OCI-LY7 (cell line): ENCODE data around the gene SAP30BP. TPM values are rescaled to one million over a fixed set of nuclear protein-coding genes. Genes with fewer than 3 reads are reported as not detected.

Experiments used
- BruUV-seq: library from RNA; stranded (reverse); fragments of 400-500 nt; replicated peaks from 2 replicates; lab custom pipeline; 2021; lab: Mats Ljungman, UMichigan
- CTCF ChIA-PET: fragments of 300-600 bp; sonication (Branson Sonifier 250); formaldehyde crosslinking; loops from one replicate; lab custom pipeline; 2022; ENCODE audit warnings: antibody characterized with exemption; ENCODE audit not compliant: unreplicated experiment; lab: Charles Lee
- POLR2A ChIA-PET: fragments of 300-600 bp; sonication (Branson Sonifier 250); formaldehyde crosslinking; loops from one replicate; lab custom pipeline; 2022; ENCODE audit warnings: antibody characterized with exemption; lab: Charles Lee
- DNase-seq: peaks from one replicate; pipeline ENCODE4 v3.0.0-alpha.2; 2015; ENCODE audit warnings: low spot score
- H2AFZ ChIP-seq: fragments of 200-600 bp; sonication (generic), shearing (Covaris generic); 2 replicates; pipeline ENCODE4 v1.6.1; 2014; ENCODE audit warnings: mild to moderate bottlenecking, antibody characterized with exemption, low read length, moderate library complexity
- H3K27ac ChIP-seq: fragments of 200-600 bp; sonication (generic); 2 replicates; pipeline ENCODE4 v1.5.1; 2014; ENCODE audit warnings: mixed run types, low read depth, mild to moderate bottlenecking, moderate library complexity, low read length, inconsistent platforms; ENCODE audit not compliant: poor library complexity, severe bottlenecking
- H3K36me3 ChIP-seq: fragments of 200-600 bp; sonication (generic); 2 replicates; pipeline ENCODE4 v1.6.1; 2014; ENCODE audit warnings: mild to moderate bottlenecking, antibody characterized with exemption, low read length, moderate library complexity, mixed read lengths; ENCODE audit not compliant: insufficient read depth
- H3K4me1 ChIP-seq: fragments of 200-600 bp; sonication (generic); 2 replicates; pipeline ENCODE4 v1.5.1; 2014; ENCODE audit warnings: mild to moderate bottlenecking, low read length; ENCODE audit not compliant: insufficient read depth, poor library complexity, severe bottlenecking
- H3K4me2 ChIP-seq: fragments of 200-600 bp; sonication (generic); 2 replicates; pipeline ENCODE4 v1.6.1; 2014; ENCODE audit warnings: mild to moderate bottlenecking, low read length
- H3K4me3 ChIP-seq: fragments of 200-600 bp; sonication (generic); 2 replicates; pipeline ENCODE4 v1.5.1; 2014; ENCODE audit warnings: mild to moderate bottlenecking, low read depth, low read length; ENCODE audit not compliant: poor library complexity, severe bottlenecking
- H3K79me2 ChIP-seq: fragments of 200-600 bp; sonication (generic); 2 replicates; pipeline ENCODE4 v1.6.1; 2016; ENCODE audit warnings: low read depth, mild to moderate bottlenecking, low read length, moderate library complexity, mixed read lengths; ENCODE audit not compliant: insufficient read depth
- H3K9me2 ChIP-seq: fragments of 200-600 bp; sonication (generic); 2 replicates; pipeline ENCODE4 v1.6.1; 2016; ENCODE audit warnings: mild to moderate bottlenecking, low read length, mixed read lengths; ENCODE audit not compliant: insufficient read depth
- H3K9me3 ChIP-seq: fragments of 200-600 bp; sonication (generic); 2 replicates; pipeline ENCODE4 v1.6.1; 2014; ENCODE audit warnings: mild to moderate bottlenecking, mixed run types, low read length, mixed read lengths
- H4K20me1 ChIP-seq: fragments of 200-600 bp; sonication (generic); 2 replicates; pipeline ENCODE4 v1.6.1; 2014; ENCODE audit warnings: mild to moderate bottlenecking, antibody characterized with exemption, low read length, moderate library complexity, mixed read lengths; ENCODE audit not compliant: insufficient read depth
- CTCF ChIP-seq: fragments of 200-600 bp; sonication (generic); conservative IDR thresholded peaks from 2 replicates; pipeline ENCODE4 v1.5.1; 2014; ENCODE audit warnings: mild to moderate bottlenecking, antibody characterized with exemption, low read length, moderate library complexity, mixed read lengths
- EZH2phosphoT487 ChIP-seq: fragments of 200-600 bp; sonication (generic); IDR thresholded peaks from 2 replicates; pipeline ENCODE4 v1.6.1; 2018; ENCODE audit warnings: low read depth, borderline replicate concordance, mild to moderate bottlenecking, mixed run types, antibody characterized with exemption, low read length, moderate library complexity, mixed read lengths
- intact Hi-C: fragments of 100-400 bp; cut with micrococcal nuclease; formaldehyde crosslinking; loops from one replicate; pipeline ENCODE4 v1.10.0; 2022; ENCODE audit not compliant: unreplicated experiment
- total RNA-seq, 2 experiments: library from RNA; depleted of rRNA in 1 of 2; stranded (reverse); fragments of >200 nt in 1 of 2; shearing (Covaris generic) in 1 of 2; gene quantifications; 2 replicates each; pipeline ENCODE4 v1.2.3, GENCODE V29; 2014 to 2022

SAP30BP gene
- total RNA-seq, 2 experiments from 2014 or later = 127 to 187 TPM

GRCh38 chr17:75721463-75722011, 54.4 kb downstream of the SAP30BP start:
- CTCF ChIA-PET = interaction anchor here (0.6 to 1.3 kb wide), 4 partner anchors 16 to 708 kb away, joined by 3 to 4 read pairs (median 4); partner anchors contain the start of gene SMIM5
- peaks cover 7% of the 10 kb centered on the region for H3K4me1 ChIP-seq
- no peak for TF ChIP-seq CTCF
- TF ChIP-seq EZH2phosphoT487 = no peak
- H3K4me3 ChIP-seq = peak overlapping the region; percentile 8
- no peaks in the 10 kb centered on the region for H3K9me2 ChIP-seq
- no peaks in the 10 kb centered on the region for H3K36me3 ChIP-seq
- no TSS peak for BruUV-seq
- intact Hi-C loops = no loop called here
- H3K4me2 ChIP-seq = peak overlapping the region; percentile 52
- no peak overlapping the region for H2AFZ ChIP-seq
- POLR2A ChIA-PET = no interaction called here
- H3K27ac ChIP-seq = no peak overlapping the region
- no peaks in the 10 kb centered on the region for H4K20me1 ChIP-seq
- no peak for DNase-seq
- no peaks in the 10 kb centered on the region for H3K79me2 ChIP-seq
- H3K9me3 ChIP-seq = no peaks in the 10 kb centered on the region

- no peaks in the 10 kb centered on the region for H4K20me1 ChIP-seq
- ChIA-PET POLR2A (no interaction called here), CTCF (interaction anchor here (0.6 to 1.3 kb wide), 4 partner anchors 9 to 708 kb away, joined by 3 to 4 read pairs (median 4); partner anchors contain the start of gene SMIM5)
- no peak overlapping the region for H2AFZ ChIP-seq
- H3K4me3 ChIP-seq = no peak overlapping the region
- no peak for DNase-seq
- H3K9me2 ChIP-seq = no peaks in the 10 kb centered on the region
- no peaks in the 10 kb centered on the region for H3K36me3 ChIP-seq
- H3K27ac ChIP-seq = no peak overlapping the region
- no peak for TF ChIP-seq CTCF
- BruUV-seq = no TSS peak
- no peaks in the 10 kb centered on the region for H3K9me3 ChIP-seq
- intact Hi-C loops = no loop called here
- no peaks in the 10 kb centered on the region for H3K79me2 ChIP-seq
- peaks cover 7% of the 10 kb centered on the region for H3K4me1 ChIP-seq
- H3K4me2 ChIP-seq = no peak overlapping the region
Measured at GRCh38 chr17:75722076-75722475, 54.9 kb downstream of the SAP30BP start.

GRCh38 chr17:75722542-75723095, 55.5 kb downstream of the SAP30BP start:
- H3K4me3 ChIP-seq = no peak overlapping the region
- POLR2A ChIA-PET = no interaction called here
- CTCF ChIA-PET = interaction anchor here (0.6 kb wide), 1 partner anchor 9 kb away, joined by 3 read pairs; no protein-coding TSS in a partner anchor
- no peaks in the 10 kb centered on the region for H3K36me3 ChIP-seq
- no peaks in the 10 kb centered on the region for H4K20me1 ChIP-seq
- H2AFZ ChIP-seq = no peak overlapping the region
- BruUV-seq = no TSS peak
- no peaks in the 10 kb centered on the region for H3K9me3 ChIP-seq
- H3K4me2 ChIP-seq = no peak overlapping the region
- H3K79me2 ChIP-seq = no peaks in the 10 kb centered on the region
- peaks cover 7% of the 10 kb centered on the region for H3K4me1 ChIP-seq
- no peak overlapping the region for H3K27ac ChIP-seq
- intact Hi-C loops = no loop called here
- H3K9me2 ChIP-seq = no peaks in the 10 kb centered on the region
- TF ChIP-seq CTCF (no peak), EZH2phosphoT487 (no peak)
- no peak for DNase-seq
